Nephron (organoid): ENCODE measurements around the gene ZNF398.

Experiments used
- H3K27ac Mint-ChIP-seq, 3 experiments: 2 replicates each; pipeline ENCODE4 v1.8.0; 2020; ENCODE audit warnings: mixed read lengths in 3 of 3, mild to moderate bottlenecking in 2 of 3, moderate library complexity in 1 of 3
- H3K27me3 Mint-ChIP-seq: 2 replicates; pipeline ENCODE4 v1.8.0; 2021; ENCODE audit warnings: low read depth, mild to moderate bottlenecking, moderate library complexity, mixed read lengths
- H3K36me3 Mint-ChIP-seq: 2 replicates; pipeline ENCODE4 v1.8.0; 2020; ENCODE audit warnings: low read depth, mixed read lengths
- H3K4me1 Mint-ChIP-seq: 2 replicates; pipeline ENCODE4 v1.8.0; 2020; ENCODE audit warnings: mixed read lengths
- H3K4me3 Mint-ChIP-seq, 3 experiments: 2 replicates each; pipeline ENCODE4 v1.8.0; 2020; ENCODE audit warnings: mild to moderate bottlenecking in 3 of 3, mixed read lengths in 3 of 3, moderate library complexity in 2 of 3
- H3K9me3 Mint-ChIP-seq: 2 replicates; pipeline ENCODE4 v1.8.0; 2020; ENCODE audit warnings: mixed read lengths
- CTCF ChIP-seq, 3 experiments: fragments of 200-600 bp; sonication (generic); IDR thresholded peaks; one replicate each; pipeline ENCODE4 v1.5.0; 2021; ENCODE audit warnings: antibody characterized with exemption in 3 of 3; ENCODE audit not compliant: unreplicated experiment in 3 of 3

ZNF398 gene

GRCh38 chr7:149218469-149219420 lies 71.5 kb downstream of the ZNF398 start:
- Mint-ChIP-seq H3K27me3 (no peaks in the 10 kb centered on the region), H3K4me1 (no peaks in the 10 kb centered on the region), H3K27ac (no peak overlapping the region), H3K4me3 (no peak overlapping the region), H3K36me3 (peaks cover 58% of the 10 kb centered on the region), H3K9me3 (no peaks in the 10 kb centered on the region)
- TF ChIP-seq CTCF (IDR thresholded peaks at IDR 0.05; ENCODE audit: unreplicated experiment in 3 of 3) = no peak

- H3K4me1 Mint-ChIP-seq = no peaks in the 10 kb centered on the region
- H3K9me3 Mint-ChIP-seq = no peaks in the 10 kb centered on the region
- H3K4me3 Mint-ChIP-seq = no peak overlapping the region
- no peak overlapping the region for H3K27ac Mint-ChIP-seq
- TF ChIP-seq CTCF (IDR thresholded peaks at IDR 0.05; ENCODE audit: unreplicated experiment in 3 of 3) = no peak
- H3K36me3 Mint-ChIP-seq = peaks cover 56% of the 10 kb centered on the region
- no peaks in the 10 kb centered on the region for H3K27me3 Mint-ChIP-seq
Measured at GRCh38 chr7:149220534-149220933, 73.3 kb downstream of the ZNF398 start.

GRCh38 chr7:149223176-149223575 lies 75.9 kb downstream of the ZNF398 start:
- no peak overlapping the region for H3K4me3 Mint-ChIP-seq
- H3K27me3 Mint-ChIP-seq = no peaks in the 10 kb centered on the region
- TF ChIP-seq CTCF (IDR thresholded peaks at IDR 0.05; ENCODE audit: unreplicated experiment in 3 of 3) = no peak
- H3K27ac Mint-ChIP-seq = no peak overlapping the region
- peaks cover 45% of the 10 kb centered on the region for H3K36me3 Mint-ChIP-seq
- H3K9me3 Mint-ChIP-seq = no peaks in the 10 kb centered on the region
- no peaks in the 10 kb centered on the region for H3K4me1 Mint-ChIP-seq

- Mint-ChIP-seq H3K36me3 (peaks cover 39% of the 10 kb centered on the region), H3K9me3 (no peaks in the 10 kb centered on the region), H3K4me1 (no peaks in the 10 kb centered on the region), H3K27ac (no peak overlapping the region), H3K27me3 (no peaks in the 10 kb centered on the region), H3K4me3 (no peak overlapping the region)
- no peak for TF ChIP-seq CTCF (IDR thresholded peaks at IDR 0.05; ENCODE audit: unreplicated experiment in 3 of 3)
Measured at GRCh38 chr7:149223761-149224160, 76.5 kb downstream of the ZNF398 start.

GRCh38 chr7:149224352-149224751 lies 77.1 kb downstream of the ZNF398 start:
- no peak for TF ChIP-seq CTCF (IDR thresholded peaks at IDR 0.05; ENCODE audit: unreplicated experiment in 3 of 3)
- no peaks in the 10 kb centered on the region for H3K9me3 Mint-ChIP-seq
- H3K4me1 Mint-ChIP-seq = no peaks in the 10 kb centered on the region
- H3K27ac Mint-ChIP-seq = no peak overlapping the region
- no peaks in the 10 kb centered on the region for H3K27me3 Mint-ChIP-seq
- H3K4me3 Mint-ChIP-seq = no peak overlapping the region
- peaks cover 33% of the 10 kb centered on the region for H3K36me3 Mint-ChIP-seq

GRCh38 chr7:149225106-149225505 lies 77.9 kb downstream of the ZNF398 start:
- no peaks in the 10 kb centered on the region for H3K4me1 Mint-ChIP-seq
- H3K4me3 Mint-ChIP-seq = no peak overlapping the region
- no peaks in the 10 kb centered on the region for H3K9me3 Mint-ChIP-seq
- peaks cover 28% of the 10 kb centered on the region for H3K36me3 Mint-ChIP-seq
- H3K27ac Mint-ChIP-seq = no peak overlapping the region
- no peak for TF ChIP-seq CTCF (IDR thresholded peaks at IDR 0.05; ENCODE audit: unreplicated experiment in 3 of 3)
- H3K27me3 Mint-ChIP-seq = no peaks in the 10 kb centered on the region
